Measurements from ENCODE around the gene TMEM187.

DNA sequence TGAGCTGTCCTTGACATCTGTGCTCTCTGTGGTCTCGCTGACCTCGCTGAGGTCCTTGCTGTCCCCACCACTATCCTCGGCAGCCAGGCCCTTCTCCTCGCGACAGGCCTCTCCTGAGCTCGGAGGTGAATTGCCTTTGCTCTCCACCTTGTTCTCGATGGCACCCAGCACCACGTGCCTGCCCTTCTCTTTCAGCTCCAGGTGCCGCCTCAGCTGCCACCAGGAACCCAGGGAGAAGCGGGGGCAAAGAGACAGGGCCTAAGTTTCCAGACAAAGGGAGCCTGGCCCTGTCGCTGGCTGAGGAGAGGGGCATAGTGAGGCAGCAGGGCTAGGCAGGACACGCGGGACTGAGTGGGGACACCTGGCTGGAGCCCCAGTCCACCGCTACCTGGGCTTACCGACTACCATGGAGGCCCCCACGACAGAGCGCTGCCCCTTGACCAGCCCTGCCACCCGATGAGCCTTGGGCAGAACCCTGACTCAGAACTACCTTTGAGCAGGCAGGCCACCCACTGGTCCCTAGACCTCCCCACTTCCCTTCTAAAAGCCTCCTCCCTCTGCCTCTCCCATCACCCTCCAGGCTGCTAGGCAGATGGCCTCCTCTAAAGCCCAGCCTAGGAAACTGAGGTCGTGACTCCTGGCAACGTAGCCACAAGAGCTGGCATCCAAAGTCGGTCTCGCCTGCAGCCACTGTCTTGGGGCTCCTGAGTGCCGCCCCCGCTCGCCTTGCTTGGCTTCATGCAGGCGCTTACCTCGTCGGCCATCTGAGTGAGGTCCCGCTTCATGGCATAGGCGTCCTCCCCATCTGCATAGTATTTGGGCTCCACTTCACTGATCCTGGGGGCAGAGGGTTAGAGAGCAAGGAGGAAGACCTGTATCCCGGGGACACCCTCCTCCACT lies 42.3 kb upstream of the TMEM187 start:
- no peak for TF ChIP-seq POLR2A (IDR thresholded peaks at IDR 0.05)
- TF ChIP-seq, protein P1, sequence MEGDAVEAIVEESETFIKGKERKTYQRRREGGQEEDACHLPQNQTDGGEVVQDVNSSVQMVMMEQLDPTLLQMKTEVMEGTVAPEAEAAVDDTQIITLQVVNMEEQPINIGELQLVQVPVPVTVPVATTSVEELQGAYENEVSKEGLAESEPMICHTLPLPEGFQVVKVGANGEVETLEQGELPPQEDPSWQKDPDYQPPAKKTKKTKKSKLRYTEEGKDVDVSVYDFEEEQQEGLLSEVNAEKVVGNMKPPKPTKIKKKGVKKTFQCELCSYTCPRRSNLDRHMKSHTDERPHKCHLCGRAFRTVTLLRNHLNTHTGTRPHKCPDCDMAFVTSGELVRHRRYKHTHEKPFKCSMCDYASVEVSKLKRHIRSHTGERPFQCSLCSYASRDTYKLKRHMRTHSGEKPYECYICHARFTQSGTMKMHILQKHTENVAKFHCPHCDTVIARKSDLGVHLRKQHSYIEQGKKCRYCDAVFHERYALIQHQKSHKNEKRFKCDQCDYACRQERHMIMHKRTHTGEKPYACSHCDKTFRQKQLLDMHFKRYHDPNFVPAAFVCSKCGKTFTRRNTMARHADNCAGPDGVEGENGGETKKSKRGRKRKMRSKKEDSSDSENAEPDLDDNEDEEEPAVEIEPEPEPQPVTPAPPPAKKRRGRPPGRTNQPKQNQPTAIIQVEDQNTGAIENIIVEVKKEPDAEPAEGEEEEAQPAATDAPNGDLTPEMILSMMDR (IDR thresholded peaks at IDR 0.05): no peak
